ENCODE results near the gene THAP4. TPM values are rescaled to one million over a fixed set of nuclear protein-coding genes. Genes with fewer than 3 reads are reported as not detected.

Gene THAP4
- total RNA-seq, 1 donor from 2014 or later = 73.2 TPM

- no peak for DNase-seq (ENCODE audit: low spot score)
- intact Hi-C loops (cut with DNase I) = no loop called here
These were observed 95.2 kb downstream of the THAP4 start for GRCh38 chr2:241541564-241542277.

GRCh38 chr2:241540771-241541561 is 96.0 kb downstream of the THAP4 start:
- no peak for DNase-seq (ENCODE audit: low spot score)

GRCh38 chr2:241540401-241540770 is 96.6 kb downstream of the THAP4 start:
- DNase-seq (ENCODE audit: low spot score) = no peak
- intact Hi-C loops (cut with DNase I) = no loop called here

More at GRCh38 chr2:241540771-241541561, 96.0 kb downstream of the THAP4 start:
- intact Hi-C loops (cut with DNase I) = no loop called here

- intact Hi-C loops (cut with DNase I) = no loop called here
- DNase-seq (ENCODE audit: low spot score) = no peak
These were observed 97.2 kb downstream of the THAP4 start for GRCh38 chr2:241539616-241540374.

GRCh38 chr2:241538838-241539615 is 97.9 kb downstream of the THAP4 start:
- DNase-seq (ENCODE audit: low spot score) = no peak
- intact Hi-C loops (cut with DNase I) = no loop called here

GRCh38 chr2:241535871-241536655 is 100.9 kb downstream of the THAP4 start:
- no peak for DNase-seq (ENCODE audit: low spot score)

GRCh38 chr2:241534701-241535375 is 102.1 kb downstream of the THAP4 start:
- DNase-seq (ENCODE audit: low spot score) = no peak
- intact Hi-C loops (cut with DNase I) = no loop called here

More at GRCh38 chr2:241535871-241536655, 100.9 kb downstream of the THAP4 start:
- intact Hi-C loops (cut with DNase I) = no loop called here

Other genes starting within 250 kb of the THAP4 start
- 95.9 TPM for gene STK25, start 128.6 kb downstream of the THAP4 start, total RNA-seq
- gene BOK, start 78.4 kb downstream of the THAP4 start, total RNA-seq = 4.5 TPM
- 46.4 TPM for gene ATG4B, start 535 bp upstream of the THAP4 start, total RNA-seq
- 10.5 TPM for gene DTYMK, start 49.7 kb upstream of the THAP4 start, total RNA-seq
- gene ING5, start 64.9 kb upstream of the THAP4 start, total RNA-seq = 14.9 TPM
- 15.7 TPM for gene D2HGDH, start 97.5 kb upstream of the THAP4 start, total RNA-seq
- not detected for gene GAL3ST2, start 139.7 kb upstream of the THAP4 start, total RNA-seq
- gene NEU4, start 172.0 kb upstream of the THAP4 start, total RNA-seq = not detected
- gene PDCD1, start 221.7 kb upstream of the THAP4 start, total RNA-seq = 2.0 TPM
- gene RTP5, start 232.6 kb upstream of the THAP4 start, total RNA-seq = 0.08 TPM

All from cardiac septum (tissue), 1 donor.